ENCODE data around the gene MAPK8. TPM values are rescaled to one million over a fixed set of nuclear protein-coding genes. Genes with fewer than 3 reads are reported as not detected.

Gene MAPK8
- total RNA-seq, 1 experiment from 2014 or later: 52.9 TPM

- Mint-ChIP-seq H3K4me1 (peaks cover 9% of the 10 kb centered on the region), H3K36me3 (no peaks in the 10 kb centered on the region), H3K9me3 (no peaks in the 10 kb centered on the region), H3K4me3 (no peak overlapping the region), H3K27ac (no peak overlapping the region), H3K27me3 (ENCODE audit: low read depth) (peaks cover 9% of the 10 kb centered on the region)
- ATAC-seq (no peak), DNase-seq (ENCODE audit: low spot score) (no peak)
- no peak for TF ChIP-seq OVOL2 (CRISPR knock-in tag; IDR thresholded peaks at IDR 0.05; ENCODE audit: borderline replicate concordance)
- no peak for TF ChIP-seq NFATC4 (CRISPR knock-in tag; IDR thresholded peaks at IDR 0.05)
- no peak for TF ChIP-seq NR1H2 (CRISPR knock-in tag; IDR thresholded peaks at IDR 0.05)
- no peak for TF ChIP-seq SP1 (CRISPR knock-in tag; conservative IDR thresholded peaks at IDR 0.05)
- no peak for TF ChIP-seq MLX (CRISPR knock-in tag; IDR thresholded peaks at IDR 0.05)
- TF ChIP-seq ZNF423 (CRISPR knock-in tag; IDR thresholded peaks at IDR 0.05): no peak
- no peak for TF ChIP-seq CTCF (IDR thresholded peaks at IDR 0.05)
- no peak for TF ChIP-seq ATF1 (CRISPR knock-in tag; IDR thresholded peaks at IDR 0.05)
- TF ChIP-seq SOX15 (CRISPR knock-in tag; IDR thresholded peaks at IDR 0.05): no peak
- TF ChIP-seq ZNF232 (CRISPR knock-in tag; IDR thresholded peaks at IDR 0.05): no peak
- no peak for TF ChIP-seq PREB (CRISPR knock-in tag; IDR thresholded peaks at IDR 0.05; ENCODE audit: borderline replicate concordance)
- TF ChIP-seq NR3C1 (CRISPR knock-in tag; conservative IDR thresholded peaks at IDR 0.05; ENCODE audit: low read depth): no peak
- TF ChIP-seq STAT6 (CRISPR knock-in tag; conservative IDR thresholded peaks at IDR 0.05; ENCODE audit: low read depth): no peak
- TF ChIP-seq AFF4 (CRISPR knock-in tag; IDR thresholded peaks at IDR 0.05; ENCODE audit: borderline replicate concordance): no peak
- TF ChIP-seq CREM (CRISPR knock-in tag; IDR thresholded peaks at IDR 0.05): no peak
- TF ChIP-seq ZNF512 (CRISPR knock-in tag; IDR thresholded peaks at IDR 0.05; ENCODE audit: borderline replicate concordance): no peak
- no peak for TF ChIP-seq E2F4 (CRISPR knock-in tag; IDR thresholded peaks at IDR 0.05; ENCODE audit: borderline replicate concordance, low read depth)
- no peak for TF ChIP-seq ARID4B (CRISPR knock-in tag; IDR thresholded peaks at IDR 0.05; ENCODE audit: borderline replicate concordance)
- no peak for TF ChIP-seq ERG (CRISPR knock-in tag; IDR thresholded peaks at IDR 0.05)
- POLR2A ChIA-PET: no interaction called here
- CTCF ChIA-PET: interaction anchor here (0.7 to 2.4 kb wide), 2 partner anchors 9 to 170 kb away, joined by 3 to 18 read pairs; no protein-coding TSS in a partner anchor
These were observed 6.8 kb upstream of the MAPK8 start for GRCh38 chr10:48299692-48300091.
